NCI-H1092 (cell line): Measurements from ENCODE around the gene NRCAM.
A peak's percentile ranks its signal among the peaks of the same experiment; 100 is the strongest.
"Not testable (repeated sequence)": the region's sequence is repeated elsewhere in the genome, so short reads cannot be mapped to it uniquely, and the experiment has no call there.

Experiments
- DNase-seq: peaks from one replicate; lab custom pipeline; 2025; lab: John Stamatoyannopoulos, UW

NRCAM gene

GRCh38 chr7:108278776-108279175, 177.5 kb downstream of the NRCAM start:
- DNase-seq: no peak

GRCh38 chr7:108278281-108278680, 178.0 kb downstream of the NRCAM start:
- DNase-seq: no peak

GRCh38 chr7:108274447-108274846, 181.8 kb downstream of the NRCAM start:
- not testable (repeated sequence) for DNase-seq

- not testable (repeated sequence) for DNase-seq
These were observed 183.3 kb downstream of the NRCAM start for GRCh38 chr7:108272891-108273290.

- no peak for DNase-seq
These were observed 185.7 kb downstream of the NRCAM start for GRCh38 chr7:108270385-108271015.

GRCh38 chr7:108268200-108268820, 187.9 kb downstream of the NRCAM start:
- no peak for DNase-seq

- no peak for DNase-seq
These were observed 188.6 kb downstream of the NRCAM start for GRCh38 chr7:108267615-108268014.

GRCh38 chr7:108266491-108266890, 189.7 kb downstream of the NRCAM start:
- no peak for DNase-seq

GRCh38 chr7:108266035-108266434, 190.2 kb downstream of the NRCAM start:
- DNase-seq: no peak

- DNase-seq: no peak
These were observed 191.2 kb downstream of the NRCAM start for GRCh38 chr7:108265007-108265406.

GRCh38 chr7:108263425-108263824, 192.8 kb downstream of the NRCAM start:
- DNase-seq: peak; percentile 98

GRCh38 chr7:108261560-108262255, 194.5 kb downstream of the NRCAM start:
- no peak for DNase-seq

GRCh38 chr7:108259447-108259846, 196.8 kb downstream of the NRCAM start:
- not testable (repeated sequence) for DNase-seq

GRCh38 chr7:108257954-108258353, 198.3 kb downstream of the NRCAM start:
- DNase-seq: no peak

- DNase-seq: no peak
These were observed 202.0 kb downstream of the NRCAM start for GRCh38 chr7:108254259-108254658.

GRCh38 chr7:108253275-108254044, 202.8 kb downstream of the NRCAM start:
- no peak for DNase-seq

GRCh38 chr7:108252177-108252576, 204.1 kb downstream of the NRCAM start:
- no peak for DNase-seq

GRCh38 chr7:108251700-108252099, 204.5 kb downstream of the NRCAM start:
- DNase-seq: no peak

GRCh38 chr7:108249453-108249852, 206.8 kb downstream of the NRCAM start:
- DNase-seq: no peak

GRCh38 chr7:108248821-108249220, 207.4 kb downstream of the NRCAM start:
- DNase-seq: no peak

- no peak for DNase-seq
These were observed 207.8 kb downstream of the NRCAM start for GRCh38 chr7:108248418-108248817.

- DNase-seq: no peak
These were observed 208.6 kb downstream of the NRCAM start for GRCh38 chr7:108247614-108248013.
